Erythroblast (primary cell): ENCODE measurements around the gene TOX2.

Experiments
- GATA1 ChIP-seq: IDR thresholded peaks from 2 replicates; pipeline ENCODE4 v1.6.1; 2011; ENCODE audit warnings: low read depth, mild to moderate bottlenecking, control low read depth, low read length, moderate library complexity
- POLR2A ChIP-seq: IDR thresholded peaks from 2 replicates; pipeline ENCODE4 v1.6.1; 2011; ENCODE audit warnings: mild to moderate bottlenecking, low read length

GRCh38 chr20:44028868-44029847, 114.5 kb downstream of the TOX2 start:
- TF ChIP-seq POLR2A: no peak
- TF ChIP-seq GATA1: no peak
